GM06990 (cell line): ENCODE results near the gene ACAD8.

ENCODE experiments used
- DNase-seq: peaks from one replicate; pipeline ENCODE4 v3.0.0-alpha.2; 2011; ENCODE audit not compliant: insufficient read length; ENCODE audit errors: extremely low read depth
- H3K27me3 ChIP-seq: replicated peaks from 2 replicates; pipeline ENCODE4 v1.6.0; 2011; ENCODE audit warnings: low read length; ENCODE audit not compliant: control insufficient read depth, insufficient read depth
- H3K36me3 ChIP-seq: 2 replicates; pipeline ENCODE4 v1.5.1; 2011; ENCODE audit warnings: low read length; ENCODE audit not compliant: control insufficient read depth, insufficient read depth
- H3K4me3 ChIP-seq: replicated peaks from 2 replicates; pipeline ENCODE4 v1.5.1; 2011; ENCODE audit warnings: low read depth, mild to moderate bottlenecking, control low read depth, low read length
- CTCF ChIP-seq: IDR thresholded peaks from 2 replicates; pipeline ENCODE4 v1.5.1; 2011; ENCODE audit warnings: low read length, control low read depth, mild to moderate bottlenecking, inconsistent platforms; ENCODE audit not compliant: insufficient read depth, poor library complexity, severe bottlenecking

Gene ACAD8

GRCh38 chr11:134216816-134217215, 36.6 kb upstream of the ACAD8 start:
- Histone ChIP-seq H3K36me3 (peaks cover 8% of the 10 kb centered on the region), H3K4me3 (no peak overlapping the region), H3K27me3 (no peaks in the 10 kb centered on the region)
- no peak for TF ChIP-seq CTCF
- no peak for DNase-seq

GRCh38 chr11:134223121-134223520, 30.2 kb upstream of the ACAD8 start:
- no peak for DNase-seq
- Histone ChIP-seq H3K4me3 (peak overlapping the region; percentile 63), H3K36me3 (peaks cover 7% of the 10 kb centered on the region), H3K27me3 (no peaks in the 10 kb centered on the region)
- no peak for TF ChIP-seq CTCF

GRCh38 chr11:134223836-134224709, 29.3 kb upstream of the ACAD8 start, which contains the start of the genes NCAPD3 and VPS26B:
Gene NCAPD3, minus strand, starts transcription at chr11:134223967. Its CDS starts 41 bp downstream, at chr11:134223926.
Gene VPS26B, plus strand, starts transcription at chr11:134224671. Its CDS starts 452 bp downstream, at chr11:134225123.
- no peaks in the 10 kb centered on the region for H3K27me3 ChIP-seq
- peaks cover 2% of the 10 kb centered on the region for H3K36me3 ChIP-seq
- peak; percentile 97 for DNase-seq
- TF ChIP-seq CTCF = no peak
- H3K4me3 ChIP-seq = peak within 1 kb of the TSS; percentile 63

GRCh38 chr11:134224710-134225664, 28.4 kb upstream of the ACAD8 start:
- peak; percentile 59 for DNase-seq
- peak overlapping the region; percentile 63 for H3K4me3 ChIP-seq
- H3K27me3 ChIP-seq = no peaks in the 10 kb centered on the region
- TF ChIP-seq CTCF = no peak
- H3K36me3 ChIP-seq = no peaks in the 10 kb centered on the region; the same call in 1 of the 2 replicates

GRCh38 chr11:134226806-134227325, 26.5 kb upstream of the ACAD8 start:
- Histone ChIP-seq H3K36me3 (no peaks in the 10 kb centered on the region; the same call in 1 of the 2 replicates), H3K27me3 (no peaks in the 10 kb centered on the region), H3K4me3 (no peak overlapping the region)
- DNase-seq = no peak
- no peak for TF ChIP-seq CTCF
